T-helper 1 cell treated with Interleukin-12 subunit alpha and Interleukin-12 subunit beta and Interleukin-4 antibody, amounts not matched to agents 30 μg/mL and 1 μg/mL, for 36 hours (primary cell): ENCODE measurements around the gene KDM5A.
"Not testable (repeated sequence)": the region's sequence is repeated elsewhere in the genome, so short reads cannot be mapped to it uniquely, and the experiment has no call there.

Experiments
- H3K27ac Mint-ChIP-seq: one replicate; pipeline ENCODE4 v1.8.0; 2021; ENCODE audit warnings: mild to moderate bottlenecking, mixed read lengths
- H3K27me3 Mint-ChIP-seq: one replicate; pipeline ENCODE4 v1.8.0; 2021; ENCODE audit warnings: low read depth, mixed read lengths
- H3K36me3 Mint-ChIP-seq: one replicate; pipeline ENCODE4 v1.8.0; 2021; ENCODE audit warnings: low read depth, mixed read lengths
- H3K4me1 Mint-ChIP-seq: one replicate; pipeline ENCODE4 v1.8.0; 2021; ENCODE audit warnings: low read depth, mixed read lengths
- H3K4me3 Mint-ChIP-seq: one replicate; pipeline ENCODE4 v1.8.0; 2021; ENCODE audit warnings: mild to moderate bottlenecking, moderate library complexity, mixed read lengths
- H3K9me3 Mint-ChIP-seq: one replicate; pipeline ENCODE4 v1.8.0; 2021; ENCODE audit warnings: mixed read lengths

KDM5A gene

DNA sequence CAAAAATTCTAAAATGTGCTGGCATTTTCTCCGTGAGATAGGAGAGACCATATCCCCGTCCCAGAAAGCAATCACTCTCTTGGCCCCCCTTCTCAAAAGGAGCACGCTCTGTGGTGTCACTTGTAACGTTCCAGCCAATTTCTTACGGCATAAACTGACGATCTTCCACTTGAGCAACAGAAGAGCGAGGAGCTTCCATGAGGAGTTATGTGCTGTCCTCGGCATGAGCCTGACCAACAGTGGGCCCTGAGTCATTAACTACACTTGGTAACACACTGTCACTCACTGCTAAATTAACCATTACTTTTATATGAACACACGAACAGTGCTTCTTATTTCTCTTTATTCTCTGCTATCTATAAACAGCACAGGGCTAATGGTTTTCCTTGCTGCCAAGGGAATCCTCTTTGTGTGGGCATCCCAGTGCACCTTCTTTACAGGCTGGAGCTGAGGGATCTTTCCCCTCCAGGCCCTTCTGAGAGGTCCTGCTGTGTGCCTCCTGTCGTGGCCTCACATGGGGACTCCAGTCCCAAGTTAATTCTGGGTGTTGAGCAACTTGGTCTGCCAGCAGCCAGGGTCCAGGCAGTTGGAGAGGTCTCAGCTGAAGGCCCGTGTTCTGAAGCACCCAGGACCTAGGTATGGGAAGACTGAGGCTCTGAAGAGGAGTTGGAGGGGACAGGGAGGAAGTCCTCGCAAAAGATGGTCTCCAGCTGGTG, 135.8 kb downstream of the KDM5A start:
- Mint-ChIP-seq H3K36me3 (no peaks in the 10 kb centered on the region), H3K27me3 (peaks cover 6% of the 10 kb centered on the region)

DNA sequence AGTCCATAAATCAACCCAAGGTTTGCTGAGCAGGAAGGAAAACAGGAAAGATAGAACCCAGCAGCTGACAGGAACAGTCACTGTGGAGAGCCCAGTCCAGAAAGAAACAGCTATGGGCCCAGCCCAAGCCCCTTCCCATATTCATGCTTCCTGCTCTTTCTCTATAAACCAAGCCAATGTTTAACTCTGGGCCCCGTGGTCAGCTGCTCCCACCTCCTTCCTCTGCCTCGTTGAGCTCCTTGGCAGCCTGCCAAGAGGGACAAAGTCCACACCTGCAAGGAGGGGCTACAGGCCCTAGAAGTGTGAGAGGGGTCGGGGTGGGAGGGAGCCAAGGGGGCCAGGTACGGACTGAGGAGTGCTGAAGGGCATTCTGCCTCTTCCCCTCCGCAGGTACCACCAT, 136.5 kb downstream of the KDM5A start:
- H3K27me3 Mint-ChIP-seq = peaks cover 11% of the 10 kb centered on the region
- no peak overlapping the region for H3K4me3 Mint-ChIP-seq
- no peaks in the 10 kb centered on the region for H3K4me1 Mint-ChIP-seq
- no peak overlapping the region for H3K27ac Mint-ChIP-seq
- H3K9me3 Mint-ChIP-seq = peaks cover 5% of the 10 kb centered on the region
- no peaks in the 10 kb centered on the region for H3K36me3 Mint-ChIP-seq

More for the DNA sequence above, 135.8 kb downstream of the KDM5A start:
- Mint-ChIP-seq H3K4me1 (no peaks in the 10 kb centered on the region), H3K4me3 (no peak overlapping the region), H3K9me3 (no peaks in the 10 kb centered on the region), H3K27ac (no peak overlapping the region)

DNA sequence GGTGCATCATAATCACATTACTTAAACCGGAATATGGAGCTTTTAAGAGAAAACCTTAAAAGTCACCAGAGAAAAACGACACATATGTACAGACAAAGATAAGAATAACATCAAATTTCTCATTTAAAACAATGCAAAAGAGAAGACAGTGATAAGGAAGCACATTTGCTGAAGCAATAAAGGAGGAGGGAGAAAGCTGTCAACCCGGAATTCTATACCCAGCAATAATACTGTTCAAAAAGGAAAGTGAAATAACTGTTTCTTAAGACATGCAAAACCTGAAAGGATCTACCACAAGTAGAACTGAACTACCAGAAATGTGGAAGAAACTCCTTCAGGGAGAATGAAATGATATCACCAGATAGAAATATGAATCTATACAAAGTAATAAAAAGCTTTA, 141.8 kb downstream of the KDM5A start:
- Mint-ChIP-seq H3K27ac (no peak overlapping the region), H3K27me3 (peaks cover 8% of the 10 kb centered on the region), H3K4me1 (no peaks in the 10 kb centered on the region), H3K9me3 (peaks cover 21% of the 10 kb centered on the region), H3K36me3 (no peaks in the 10 kb centered on the region), H3K4me3 (no peak overlapping the region)

DNA sequence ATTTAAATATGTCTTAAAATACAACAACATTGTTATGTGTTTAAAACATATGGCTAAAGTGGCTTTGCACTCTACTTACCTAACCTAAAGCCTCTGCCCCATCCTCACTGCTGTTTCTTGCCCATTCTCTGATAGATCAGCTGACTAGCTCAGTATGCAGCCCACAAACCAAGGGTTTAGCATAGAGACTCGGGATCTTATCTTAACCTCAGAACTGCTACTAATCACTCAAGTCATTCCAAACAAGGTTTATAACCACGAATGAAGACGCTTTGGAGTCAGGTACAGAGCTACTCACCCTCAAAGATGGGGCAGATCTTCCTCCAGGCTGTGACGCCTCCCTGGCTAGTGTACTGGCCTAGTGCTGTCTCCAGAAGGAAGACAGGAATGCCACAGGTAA, 145.7 kb downstream of the KDM5A start:
- Mint-ChIP-seq H3K27ac (no peak overlapping the region), H3K4me1 (no peaks in the 10 kb centered on the region), H3K4me3 (no peak overlapping the region), H3K36me3 (no peaks in the 10 kb centered on the region), H3K27me3 (peaks cover 5% of the 10 kb centered on the region), H3K9me3 (peaks cover 21% of the 10 kb centered on the region)

DNA sequence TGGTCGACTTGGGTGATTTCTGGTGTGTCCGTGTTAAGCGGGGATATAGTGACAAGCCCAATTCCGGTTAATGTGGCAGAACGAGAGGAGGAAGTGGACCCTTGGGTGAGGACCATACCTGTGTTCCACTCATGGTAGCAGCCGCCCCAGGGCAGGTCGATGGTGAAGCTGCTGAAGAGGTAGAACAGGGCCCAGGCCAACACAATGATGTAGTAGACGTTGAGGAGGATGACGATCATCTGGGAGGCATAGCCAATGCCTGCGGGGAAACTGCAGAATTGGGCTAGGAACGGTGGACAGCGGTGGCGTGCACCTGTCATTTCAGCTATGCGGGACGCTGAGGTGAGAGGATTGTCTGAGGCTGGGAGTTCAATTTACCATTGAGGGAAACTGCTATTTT, 146.6 kb downstream of the KDM5A start:
- Mint-ChIP-seq H3K9me3 (peaks cover 16% of the 10 kb centered on the region), H3K4me1 (no peaks in the 10 kb centered on the region), H3K4me3 (no peak overlapping the region), H3K27ac (no peak overlapping the region), H3K36me3 (no peaks in the 10 kb centered on the region), H3K27me3 (no peaks in the 10 kb centered on the region)

DNA sequence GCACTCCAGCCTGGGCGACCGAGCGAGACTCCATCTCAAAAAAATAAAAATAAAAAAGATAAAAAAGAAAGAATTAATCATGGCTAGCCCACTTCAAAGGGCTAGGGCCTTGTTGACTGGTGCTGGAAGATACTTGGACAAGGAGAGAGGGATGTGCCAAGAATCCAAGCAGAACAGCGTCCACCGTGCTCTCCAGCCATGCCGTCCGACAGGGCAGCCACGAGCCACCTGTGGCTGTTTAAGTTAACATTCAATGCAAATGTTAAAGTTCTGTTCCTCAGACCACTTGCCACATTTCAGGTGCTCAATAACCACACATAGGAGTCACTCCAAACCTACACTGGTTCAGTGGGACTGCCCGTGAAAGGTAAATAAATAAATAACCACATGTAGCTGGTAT, 147.9 kb downstream of the KDM5A start:
- peaks cover 9% of the 10 kb centered on the region for H3K9me3 Mint-ChIP-seq
- no peak overlapping the region for H3K4me3 Mint-ChIP-seq
- H3K36me3 Mint-ChIP-seq = no peaks in the 10 kb centered on the region
- no peaks in the 10 kb centered on the region for H3K27me3 Mint-ChIP-seq
- no peak overlapping the region for H3K27ac Mint-ChIP-seq
- H3K4me1 Mint-ChIP-seq = no peaks in the 10 kb centered on the region

DNA sequence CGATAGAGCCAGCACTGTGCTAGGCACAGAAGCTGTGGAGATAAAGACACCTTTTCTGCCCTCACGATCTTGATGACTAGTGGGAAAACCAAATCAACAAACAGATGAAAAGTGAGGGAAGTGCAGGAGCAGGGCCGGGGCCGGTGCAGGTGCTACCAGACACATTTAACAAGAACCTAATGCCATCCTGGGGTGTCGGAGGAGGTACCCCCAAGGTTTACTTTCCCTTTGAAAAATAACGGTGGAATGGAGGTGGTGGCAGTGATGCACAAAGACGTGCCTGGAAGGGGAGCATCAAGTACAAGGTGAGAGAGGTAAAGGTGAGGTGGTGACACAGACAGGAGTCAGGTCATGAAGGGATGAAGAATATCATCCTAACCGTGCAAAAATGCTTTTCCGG, 148.6 kb downstream of the KDM5A start:
- H3K4me3 Mint-ChIP-seq = no peak overlapping the region
- H3K4me1 Mint-ChIP-seq = no peaks in the 10 kb centered on the region
- H3K27ac Mint-ChIP-seq = no peak overlapping the region
- no peaks in the 10 kb centered on the region for H3K27me3 Mint-ChIP-seq
- H3K36me3 Mint-ChIP-seq = no peaks in the 10 kb centered on the region
- peaks cover 16% of the 10 kb centered on the region for H3K9me3 Mint-ChIP-seq

DNA sequence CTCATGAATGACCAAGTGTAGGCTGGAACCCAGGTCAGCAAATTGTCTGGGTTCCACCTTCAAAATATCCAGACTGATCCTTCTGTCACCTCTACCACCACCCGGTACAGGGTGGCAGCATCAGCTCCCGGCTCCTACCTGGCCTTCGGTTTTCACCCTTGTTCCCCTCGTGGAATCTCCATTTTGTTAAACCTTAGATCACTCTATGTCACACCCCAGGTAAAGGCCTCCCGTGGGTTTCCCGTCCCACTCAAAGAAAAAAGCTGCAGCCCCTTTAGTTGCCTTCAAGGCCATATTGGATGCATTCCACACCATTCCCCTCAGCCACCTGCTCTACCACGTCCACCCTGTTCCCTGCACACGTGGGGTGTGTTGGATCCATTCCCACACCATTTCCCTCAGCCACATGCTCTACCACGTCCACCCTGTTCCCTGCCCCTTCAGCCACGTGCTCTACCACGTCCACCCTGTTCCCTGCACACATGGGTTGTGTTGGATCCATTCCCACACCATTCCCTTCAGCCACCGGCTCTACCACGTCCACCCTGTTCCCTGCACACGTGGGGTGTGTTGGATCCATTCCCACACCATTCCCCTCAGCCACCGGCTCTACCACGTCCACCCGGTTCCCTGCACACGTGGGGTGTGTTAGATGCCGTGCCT, 150.3 kb downstream of the KDM5A start:
- H3K4me1 Mint-ChIP-seq = no peaks in the 10 kb centered on the region
- H3K36me3 Mint-ChIP-seq = no peaks in the 10 kb centered on the region
- H3K27me3 Mint-ChIP-seq = no peaks in the 10 kb centered on the region
- no peak overlapping the region for H3K4me3 Mint-ChIP-seq
- H3K27ac Mint-ChIP-seq = no peak overlapping the region
- peaks cover 18% of the 10 kb centered on the region for H3K9me3 Mint-ChIP-seq

DNA sequence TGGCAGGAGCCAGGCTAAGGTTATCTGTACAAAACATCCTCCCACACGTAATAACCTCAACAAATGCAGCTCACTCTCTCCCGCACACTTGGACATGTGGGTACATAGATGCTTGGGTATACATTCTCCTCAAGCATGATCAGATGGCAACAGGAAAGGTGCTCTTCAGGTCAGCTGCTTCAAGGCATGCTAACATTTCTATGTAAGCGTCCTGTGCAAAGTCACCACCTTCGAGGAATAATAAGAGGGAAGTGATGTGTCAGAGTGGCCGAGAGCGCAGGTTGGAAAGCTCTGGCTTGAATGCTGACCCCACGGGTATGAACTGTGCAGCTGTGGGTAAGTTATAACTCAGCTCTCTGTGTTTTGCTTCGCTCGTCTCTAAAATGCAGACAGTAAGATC, 151.0 kb downstream of the KDM5A start:
- Mint-ChIP-seq H3K27me3 (no peaks in the 10 kb centered on the region), H3K4me3 (no peak overlapping the region), H3K4me1 (no peaks in the 10 kb centered on the region), H3K9me3 (peaks cover 18% of the 10 kb centered on the region), H3K36me3 (no peaks in the 10 kb centered on the region), H3K27ac (no peak overlapping the region)

DNA sequence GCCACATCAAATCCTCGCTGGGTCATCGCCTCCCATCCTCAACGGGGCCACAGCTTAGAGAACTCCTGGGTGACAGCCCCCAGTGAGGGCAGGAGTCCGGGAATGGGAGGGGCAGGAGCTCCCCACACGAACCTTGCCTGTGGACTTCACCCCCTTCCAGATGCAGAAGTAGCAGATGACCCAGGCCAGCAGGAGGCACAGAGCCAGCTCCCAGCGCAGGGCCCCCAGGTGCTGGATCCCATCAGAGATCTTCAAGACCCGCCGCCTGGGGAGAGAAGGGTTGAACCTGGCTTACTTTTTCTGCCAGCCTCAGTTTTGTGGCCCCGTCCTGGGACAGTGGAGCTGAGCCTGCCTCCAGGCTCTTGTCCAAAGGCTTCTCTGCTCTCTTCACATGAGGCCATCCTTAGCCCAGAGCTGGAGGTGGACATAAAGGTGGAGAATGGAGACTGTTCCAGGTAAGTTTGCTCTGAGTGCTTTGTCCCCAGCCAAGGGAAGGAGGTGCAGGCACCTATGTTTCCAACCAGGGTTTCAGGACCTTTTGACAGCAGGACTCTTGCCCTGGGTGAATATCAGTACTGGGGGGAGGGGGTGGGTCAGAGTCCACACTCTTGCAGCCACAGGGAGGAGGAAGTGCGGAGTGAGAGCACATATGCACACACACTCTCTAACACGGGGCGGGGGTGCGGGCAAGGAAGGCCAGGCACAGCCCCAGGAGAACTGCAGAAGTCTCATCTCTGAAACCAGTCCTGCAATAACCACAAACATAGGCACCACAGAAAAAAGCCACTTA, 151.9 kb downstream of the KDM5A start:
- Mint-ChIP-seq H3K36me3 (no peaks in the 10 kb centered on the region), H3K4me3 (no peak overlapping the region), H3K27me3 (no peaks in the 10 kb centered on the region), H3K27ac (no peak overlapping the region), H3K4me1 (no peaks in the 10 kb centered on the region), H3K9me3 (peaks cover 18% of the 10 kb centered on the region)

DNA sequence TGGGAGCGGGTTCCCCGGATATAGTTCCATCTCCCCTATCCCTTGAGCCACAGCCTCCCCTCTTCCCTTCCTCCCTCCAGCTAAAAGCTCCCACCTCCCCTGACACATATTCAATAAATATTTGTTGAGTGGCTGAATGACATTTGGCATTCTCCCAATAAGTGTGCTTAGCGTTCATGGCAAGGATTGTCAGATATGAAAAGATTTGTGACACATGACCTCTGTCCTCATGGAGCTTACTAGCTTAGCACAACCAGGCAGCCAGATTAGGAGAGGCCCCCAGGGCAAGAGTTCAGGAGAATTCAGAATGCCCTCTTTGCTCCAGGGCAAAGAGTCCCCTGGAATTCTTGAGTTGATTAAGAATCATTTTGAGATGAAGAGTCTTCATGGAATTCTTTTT, 152.7 kb downstream of the KDM5A start:
- Mint-ChIP-seq H3K36me3 (no peaks in the 10 kb centered on the region), H3K4me1 (no peaks in the 10 kb centered on the region), H3K9me3 (peaks cover 18% of the 10 kb centered on the region), H3K27ac (no peak overlapping the region), H3K4me3 (no peak overlapping the region), H3K27me3 (no peaks in the 10 kb centered on the region)

DNA sequence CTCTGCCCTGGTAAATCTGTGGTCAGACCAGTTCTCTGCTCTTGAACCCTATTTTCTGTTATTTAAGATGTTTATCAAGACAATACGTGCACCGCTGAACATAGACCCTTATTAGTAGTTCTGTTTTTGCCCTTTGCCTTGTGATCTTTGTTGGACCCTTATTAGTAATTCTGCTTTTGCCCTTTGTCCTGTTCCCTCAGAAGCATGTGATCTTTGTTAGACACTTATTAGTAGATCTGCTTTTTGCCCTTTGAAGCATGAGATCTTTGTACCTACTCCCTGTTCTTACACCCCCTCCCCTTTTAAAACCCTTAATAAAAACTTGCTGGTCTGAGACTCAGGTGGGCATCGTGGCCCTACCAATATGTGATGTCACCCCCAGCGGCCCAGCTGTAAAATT, 153.2 kb downstream of the KDM5A start:
- H3K9me3 Mint-ChIP-seq = peaks cover 18% of the 10 kb centered on the region
- not testable (repeated sequence) for H3K4me3 Mint-ChIP-seq, H3K27ac Mint-ChIP-seq, H3K4me1 Mint-ChIP-seq, H3K36me3 Mint-ChIP-seq, H3K27me3 Mint-ChIP-seq

DNA sequence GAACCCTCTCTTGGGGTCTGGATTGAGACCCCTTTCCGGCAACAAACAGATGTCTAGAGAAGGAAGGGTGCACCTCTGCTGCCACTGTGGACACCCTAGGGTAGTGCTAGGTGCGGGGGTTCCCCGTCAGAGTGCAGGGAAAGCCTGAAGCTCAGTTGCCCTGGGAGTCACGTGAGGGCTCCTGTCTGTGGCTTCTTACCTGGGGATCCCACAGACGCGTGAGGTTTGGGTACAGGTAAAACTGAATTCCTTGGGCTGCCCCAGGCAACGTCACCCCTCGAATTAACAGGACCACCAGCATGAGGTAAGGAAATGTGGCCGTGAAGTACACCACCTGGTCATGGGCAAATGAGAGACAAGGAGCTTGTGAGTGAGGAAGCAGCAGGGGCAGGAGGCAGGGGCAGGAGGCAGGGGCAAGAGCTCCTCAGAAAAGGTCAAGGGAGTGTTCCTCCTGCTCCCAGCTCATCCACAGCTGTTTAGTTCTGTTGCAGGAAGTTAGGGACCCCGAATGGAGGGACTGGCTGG, 154.2 kb downstream of the KDM5A start:
- Mint-ChIP-seq H3K9me3 (peaks cover 18% of the 10 kb centered on the region), H3K27me3 (no peaks in the 10 kb centered on the region), H3K4me3 (no peak overlapping the region), H3K36me3 (no peaks in the 10 kb centered on the region), H3K27ac (no peak overlapping the region), H3K4me1 (no peaks in the 10 kb centered on the region)

DNA sequence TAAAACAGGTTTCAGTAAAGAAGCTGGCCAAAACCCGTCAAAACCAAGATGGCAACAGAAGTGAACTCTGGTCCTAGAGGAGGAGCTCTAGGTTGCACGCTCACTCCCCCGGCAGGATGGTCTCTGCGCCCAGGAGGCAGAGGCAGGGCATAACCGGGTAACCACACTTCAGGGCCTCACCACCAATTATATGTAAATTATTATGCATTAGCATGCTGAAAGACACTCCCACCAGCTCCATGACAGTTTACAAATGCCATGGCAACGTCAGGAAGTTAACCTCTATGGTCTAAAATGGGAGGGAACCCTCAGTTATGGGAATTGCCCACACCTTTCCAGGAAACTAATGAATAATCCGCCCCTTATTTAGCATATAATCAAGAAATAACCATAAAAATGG, 155.1 kb downstream of the KDM5A start:
- no peaks in the 10 kb centered on the region for H3K36me3 Mint-ChIP-seq
- peaks cover 18% of the 10 kb centered on the region for H3K9me3 Mint-ChIP-seq
- no peaks in the 10 kb centered on the region for H3K27me3 Mint-ChIP-seq
- no peaks in the 10 kb centered on the region for H3K4me1 Mint-ChIP-seq
- H3K27ac Mint-ChIP-seq = no peak overlapping the region
- H3K4me3 Mint-ChIP-seq = no peak overlapping the region

DNA sequence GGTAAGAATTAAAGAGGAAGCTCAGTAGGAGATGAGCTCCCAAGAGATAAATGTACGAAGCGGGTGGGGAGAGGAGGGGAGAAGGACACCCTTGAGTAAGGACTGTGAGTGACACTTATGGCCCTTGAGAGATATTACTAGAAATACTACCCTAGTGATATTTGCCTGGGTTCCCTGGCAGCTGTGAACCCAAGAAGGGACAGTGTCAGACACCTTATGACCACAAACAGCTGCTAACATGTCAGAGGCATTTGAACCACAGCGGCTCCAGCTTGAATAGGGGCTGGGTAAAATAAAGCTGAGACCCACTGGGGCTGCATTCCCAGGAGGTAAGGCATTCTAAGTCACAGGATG, 155.5 kb downstream of the KDM5A start:
- H3K27ac Mint-ChIP-seq = no peak overlapping the region
- H3K4me1 Mint-ChIP-seq = no peaks in the 10 kb centered on the region
- no peak overlapping the region for H3K4me3 Mint-ChIP-seq
- no peaks in the 10 kb centered on the region for H3K36me3 Mint-ChIP-seq
- H3K9me3 Mint-ChIP-seq = peaks cover 18% of the 10 kb centered on the region
- H3K27me3 Mint-ChIP-seq = no peaks in the 10 kb centered on the region
